Measurements from ENCODE around the gene EMD.
"Not testable (repeated sequence)": the region's sequence is repeated elsewhere in the genome, so short reads cannot be mapped to it uniquely, and the experiment has no call there.

The EMD gene

DNA sequence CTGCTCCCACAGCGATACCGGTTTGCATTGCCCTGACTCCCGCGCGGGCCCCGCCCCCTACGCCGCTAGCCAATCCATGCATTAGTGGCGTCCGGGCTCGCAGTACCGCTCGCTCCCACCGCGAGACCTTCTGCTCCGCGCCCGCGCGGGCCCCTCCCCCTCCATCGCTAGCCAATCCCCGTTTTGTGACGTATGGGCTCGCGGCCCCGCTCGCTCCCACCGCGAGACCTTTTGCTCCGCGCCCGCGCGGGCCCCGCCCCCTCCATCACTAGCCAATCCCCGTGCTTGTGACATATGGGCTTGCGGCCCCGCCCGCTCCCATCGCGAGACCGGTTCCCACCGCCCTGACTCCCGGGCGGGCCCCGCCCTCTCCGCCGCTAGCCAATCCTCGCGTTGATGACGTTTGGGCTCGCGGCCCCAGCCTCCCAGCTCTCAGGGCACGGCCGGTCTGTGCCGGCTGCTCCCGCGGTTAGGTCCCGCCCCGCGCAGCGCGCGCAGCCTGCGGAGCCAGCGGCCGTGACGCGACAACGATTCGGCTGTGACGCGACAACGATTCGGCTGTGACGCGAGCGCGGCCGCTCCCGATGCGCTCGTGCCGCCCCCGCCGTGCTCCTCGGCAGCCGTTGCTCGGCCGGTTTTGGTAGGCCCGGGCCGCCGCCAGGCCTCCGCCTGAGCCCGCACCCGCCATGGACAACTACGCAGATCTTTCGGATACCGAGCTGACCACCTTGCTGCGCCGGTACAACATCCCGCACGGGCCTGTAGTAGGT is at the start of gene EMD:
EMD (plus strand) TSS at position 497 of the 770 bp plus-strand sequence; CDS start at position 687, 190 bp downstream.
- peak; percentile 96 for DNase-seq

DNA sequence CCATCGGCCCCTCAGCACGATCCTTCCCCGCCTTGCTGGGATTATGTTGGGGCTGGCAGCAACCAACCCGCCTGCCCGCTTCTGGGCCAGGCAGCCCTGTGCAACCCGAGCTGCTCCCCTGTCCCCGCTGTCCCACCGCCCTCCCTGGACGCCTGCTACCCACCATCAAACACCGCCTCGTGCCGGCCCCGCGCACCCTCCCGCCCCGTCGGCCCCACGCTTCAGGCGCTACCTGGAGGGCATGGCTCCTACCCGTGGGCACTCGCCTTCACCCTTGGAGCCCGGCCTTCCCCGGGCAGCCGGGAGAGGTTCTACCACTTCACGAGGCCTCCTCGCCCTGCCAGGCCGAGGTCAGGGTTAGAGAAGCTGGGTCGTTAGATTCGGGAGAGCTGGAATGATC is 46.5 kb upstream of the EMD start:
- no peak for DNase-seq

DNA sequence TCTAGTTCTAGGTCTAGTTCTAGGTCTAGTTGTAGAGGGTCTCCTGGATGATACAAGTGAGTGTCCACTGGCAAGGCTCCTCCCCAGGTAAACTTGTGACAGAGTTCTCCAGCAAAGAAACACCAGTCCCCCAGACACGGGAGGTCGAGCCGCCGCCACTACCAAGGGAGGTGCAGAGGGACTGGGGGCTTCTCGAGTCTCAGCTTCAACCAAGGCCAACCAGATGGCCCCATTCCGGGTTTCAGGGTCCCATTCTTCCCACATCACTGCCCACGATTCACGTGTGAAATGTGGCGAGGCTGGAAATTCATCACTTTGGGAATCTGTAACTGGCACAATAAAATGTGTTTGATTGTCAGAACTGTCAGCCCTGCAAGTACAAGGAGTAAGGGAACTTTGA is 46.0 kb upstream of the EMD start:
- DNase-seq: no peak

DNA sequence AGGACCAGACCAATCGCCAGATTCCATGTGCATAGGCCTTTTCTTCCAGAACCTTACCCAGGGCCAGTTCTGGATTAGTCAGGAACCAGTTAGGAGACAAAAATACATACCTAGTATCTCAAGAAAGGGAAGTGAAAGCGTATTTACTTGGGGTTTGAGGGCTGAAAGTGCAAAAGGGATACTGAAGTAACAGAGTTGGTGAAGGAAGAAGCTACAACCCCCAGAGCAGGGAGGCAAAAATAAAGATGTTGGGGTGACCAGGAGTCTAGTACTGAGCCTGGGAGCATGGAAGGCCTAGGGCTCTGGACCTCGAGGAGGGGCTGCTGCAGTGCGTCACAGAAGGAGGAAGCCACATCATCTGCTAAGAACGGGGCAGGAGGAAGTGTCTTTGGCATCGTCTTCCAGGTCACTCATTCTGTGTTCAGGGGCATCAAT is 45.2 kb upstream of the EMD start:
- no peak for DNase-seq

DNA sequence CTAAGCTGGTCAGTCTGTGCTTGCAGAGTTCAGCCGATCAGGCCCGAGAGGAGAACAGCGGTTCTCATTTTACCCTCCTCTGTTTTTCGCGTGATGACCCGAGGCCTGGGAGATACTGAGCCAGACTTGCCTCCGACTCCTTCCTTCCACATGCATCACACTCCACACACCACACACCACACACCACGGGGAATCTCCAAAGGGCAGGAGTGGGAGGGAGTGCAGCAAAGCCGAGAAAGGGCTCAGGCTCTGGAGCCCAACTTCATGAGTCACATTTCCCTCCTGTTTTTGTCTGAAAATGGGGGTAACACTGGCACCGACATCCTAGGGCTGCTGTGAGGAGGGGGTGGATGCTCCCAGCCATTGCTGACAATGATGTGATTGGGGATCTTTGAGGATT is 44.6 kb upstream of the EMD start:
- DNase-seq: no peak

DNA sequence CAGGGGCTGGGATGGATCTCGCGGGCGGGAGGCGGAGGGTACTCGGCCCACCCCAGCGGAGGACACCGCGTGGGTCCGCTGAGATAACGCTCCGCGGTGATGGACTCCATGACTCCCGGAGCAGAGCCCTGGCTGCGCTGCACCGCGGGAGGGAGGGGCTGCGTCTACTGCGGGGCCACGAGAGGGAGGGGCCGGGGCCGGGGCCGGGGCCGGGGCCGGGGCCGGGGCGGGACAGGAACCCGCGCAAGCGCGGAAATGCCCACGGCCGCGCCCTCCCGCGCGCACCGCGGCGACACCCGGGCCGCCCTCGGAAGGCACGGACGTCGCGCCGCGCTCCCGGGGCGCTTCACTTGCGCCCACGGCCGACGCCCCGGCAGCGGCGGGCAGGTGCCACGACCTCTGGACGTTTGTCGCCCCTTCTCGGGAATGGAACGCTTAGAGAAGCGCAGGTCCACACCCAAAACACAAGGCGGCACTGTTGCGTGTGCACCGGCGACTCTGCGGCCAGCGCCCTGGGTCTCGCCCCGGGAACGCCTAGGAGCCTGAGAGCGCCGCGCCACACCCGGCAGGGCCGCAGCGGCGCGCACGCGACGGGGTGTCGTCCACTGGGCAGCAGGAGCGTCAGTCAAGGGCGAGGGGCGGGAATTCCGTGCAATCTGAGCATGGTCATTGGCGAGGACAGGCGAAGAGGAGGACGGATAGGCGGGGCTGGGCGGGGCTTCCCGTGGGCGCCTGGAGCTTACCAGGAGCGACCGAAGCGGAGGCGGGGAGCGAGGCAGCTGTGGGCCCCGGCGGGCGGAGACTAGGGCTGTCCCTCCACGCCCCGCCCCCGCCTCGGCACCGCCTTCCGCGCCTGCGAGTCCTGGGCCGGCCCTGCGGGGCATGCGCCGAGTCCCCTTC is 37.4 kb upstream of the EMD start:
- not testable (repeated sequence) for DNase-seq

DNA sequence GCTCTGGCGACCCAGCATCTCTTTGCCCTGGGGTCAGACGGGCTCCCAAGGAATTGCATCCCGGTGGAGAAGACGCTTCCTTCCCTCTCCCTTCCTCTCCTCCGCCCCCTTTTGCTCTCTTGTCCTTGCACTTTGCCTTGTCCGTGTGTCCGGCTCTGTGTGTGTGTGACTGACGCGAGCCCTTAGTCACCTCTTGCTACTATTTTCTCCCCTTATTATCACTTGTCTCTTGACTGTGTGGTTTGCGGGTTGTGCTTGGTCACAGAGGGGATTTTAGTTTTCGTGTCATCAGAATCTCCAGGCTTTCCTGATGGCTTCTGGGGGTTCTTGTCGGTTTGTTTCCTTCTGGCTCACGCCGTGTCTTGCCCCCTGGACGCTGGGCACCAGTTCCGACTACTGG is 36.0 kb upstream of the EMD start:
- DNase-seq: not testable (repeated sequence)

DNA sequence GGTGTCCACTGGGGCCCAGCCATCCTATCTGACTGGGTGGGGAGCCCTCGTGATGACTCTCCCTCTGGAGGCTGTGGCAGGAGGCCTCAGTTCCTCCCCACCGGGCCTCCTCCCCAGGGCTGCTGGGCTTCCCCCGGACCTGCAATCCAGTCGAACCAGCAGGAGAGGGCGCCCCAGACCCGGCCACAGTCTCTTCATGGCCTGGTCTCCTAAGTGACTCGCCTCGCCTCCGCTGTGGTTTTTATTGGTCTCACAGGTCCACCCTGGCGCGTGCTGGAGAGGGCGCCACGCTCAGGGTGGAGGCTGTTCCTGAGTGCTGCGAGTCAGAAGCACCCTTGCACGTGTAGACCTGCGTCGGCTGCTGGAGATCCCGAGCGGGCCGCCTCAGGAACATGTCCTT is 35.5 kb upstream of the EMD start:
- DNase-seq: not testable (repeated sequence)

DNA sequence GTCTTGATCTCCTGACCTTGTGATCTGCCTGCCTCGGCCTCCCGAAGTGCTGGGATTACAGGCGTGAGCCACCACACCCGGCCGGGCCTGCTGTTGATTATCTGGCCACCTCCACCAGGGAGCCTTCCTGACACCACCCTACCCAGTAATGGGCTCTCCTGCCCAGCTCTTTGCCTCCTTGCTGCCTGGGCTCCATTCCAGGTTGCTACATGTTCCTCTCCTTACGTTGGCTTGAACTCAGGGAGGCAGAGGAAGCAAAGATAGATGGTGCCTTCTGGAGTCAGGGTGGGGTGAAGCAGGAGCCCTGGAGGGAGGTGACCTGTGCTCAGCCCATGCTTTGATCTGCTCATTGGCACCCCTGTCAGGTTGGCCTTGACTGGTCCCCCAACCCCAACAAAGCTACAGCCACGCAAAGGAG is 31.0 kb upstream of the EMD start:
- peak; percentile 6 for DNase-seq

DNA sequence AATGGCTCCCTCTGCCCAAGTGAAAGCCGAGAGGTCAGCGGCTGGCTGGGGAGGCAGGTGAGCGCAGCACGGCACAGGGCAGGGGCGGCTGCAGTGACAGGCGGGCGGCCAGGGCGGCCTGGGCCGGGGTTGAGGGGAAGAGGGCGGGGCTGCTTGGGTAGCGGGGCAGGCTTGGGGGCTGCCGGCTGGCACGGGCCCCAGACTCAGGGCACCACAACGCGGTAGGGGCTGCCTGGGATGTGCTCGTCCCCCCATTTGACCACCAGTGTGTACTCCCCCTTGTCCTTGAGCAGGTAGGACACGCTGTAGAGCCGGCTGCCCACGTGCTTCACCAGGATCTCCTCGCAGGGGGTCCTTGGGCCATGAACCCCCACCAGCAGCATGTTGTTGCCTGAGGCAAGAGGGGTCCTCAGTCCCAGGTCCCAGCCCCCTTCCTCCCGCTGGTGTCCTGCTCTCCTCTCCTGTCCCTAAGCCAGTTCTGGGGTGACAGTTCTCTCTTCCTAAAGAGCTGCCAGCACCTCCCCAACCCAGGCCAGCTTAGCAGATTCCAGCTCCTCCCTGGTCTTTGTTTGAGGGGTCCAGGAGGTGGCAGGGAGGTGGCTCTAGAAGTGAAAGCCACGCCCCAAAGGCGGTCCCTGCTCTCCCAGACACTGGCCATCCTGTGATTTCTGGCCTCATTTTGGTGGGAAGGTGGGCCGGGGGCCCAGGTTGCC is 30.3 kb upstream of the EMD start:
- no peak for DNase-seq

DNA sequence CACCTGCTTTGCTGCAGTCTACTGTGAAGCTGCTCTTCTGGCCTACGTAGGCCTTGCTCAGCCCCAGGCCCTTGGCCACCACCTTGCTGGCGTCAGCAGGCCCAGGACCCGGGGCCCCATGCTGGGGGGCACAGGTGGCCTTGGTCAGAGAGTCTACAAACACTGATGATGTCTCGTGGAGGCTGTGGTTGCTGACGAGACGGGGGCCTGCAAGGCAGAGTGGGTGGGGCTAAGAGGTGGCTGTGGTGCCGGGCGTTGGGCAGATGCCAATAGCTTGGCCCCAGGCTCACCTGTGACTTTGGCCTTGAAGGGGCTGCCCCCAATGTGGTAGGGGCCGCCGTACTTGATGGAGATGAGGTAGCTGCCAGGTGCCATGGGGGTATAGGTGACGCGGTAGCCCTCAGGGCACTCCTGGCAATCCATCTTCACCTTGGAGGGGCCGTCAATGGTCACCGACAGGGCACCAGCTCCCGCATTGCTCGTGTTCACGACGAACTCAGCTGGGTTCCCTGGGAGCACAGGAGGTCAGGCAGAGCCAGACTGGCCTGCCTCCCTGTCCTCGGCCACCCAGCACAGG is 29.6 kb upstream of the EMD start:
- DNase-seq: no peak

DNA sequence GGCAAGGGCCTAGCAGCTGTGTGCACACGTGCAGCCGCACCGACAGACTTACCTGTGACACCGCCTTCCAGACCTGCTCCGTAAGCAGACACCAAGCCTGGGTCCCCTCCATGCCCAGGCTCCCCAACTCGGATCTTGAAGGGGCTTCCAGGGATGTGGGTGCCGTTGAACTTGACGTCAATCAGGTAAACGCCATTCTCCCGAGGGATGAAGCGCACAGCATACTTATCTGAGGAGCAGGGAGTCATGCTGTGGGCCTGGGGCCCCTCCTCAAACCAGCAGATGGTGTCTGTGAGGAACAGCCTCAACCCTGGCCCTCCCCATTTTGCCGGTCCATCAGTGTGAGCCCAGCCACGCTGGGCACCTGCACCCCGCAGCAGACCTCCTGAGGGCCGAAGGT is 29.1 kb upstream of the EMD start:
- no peak for DNase-seq

DNA sequence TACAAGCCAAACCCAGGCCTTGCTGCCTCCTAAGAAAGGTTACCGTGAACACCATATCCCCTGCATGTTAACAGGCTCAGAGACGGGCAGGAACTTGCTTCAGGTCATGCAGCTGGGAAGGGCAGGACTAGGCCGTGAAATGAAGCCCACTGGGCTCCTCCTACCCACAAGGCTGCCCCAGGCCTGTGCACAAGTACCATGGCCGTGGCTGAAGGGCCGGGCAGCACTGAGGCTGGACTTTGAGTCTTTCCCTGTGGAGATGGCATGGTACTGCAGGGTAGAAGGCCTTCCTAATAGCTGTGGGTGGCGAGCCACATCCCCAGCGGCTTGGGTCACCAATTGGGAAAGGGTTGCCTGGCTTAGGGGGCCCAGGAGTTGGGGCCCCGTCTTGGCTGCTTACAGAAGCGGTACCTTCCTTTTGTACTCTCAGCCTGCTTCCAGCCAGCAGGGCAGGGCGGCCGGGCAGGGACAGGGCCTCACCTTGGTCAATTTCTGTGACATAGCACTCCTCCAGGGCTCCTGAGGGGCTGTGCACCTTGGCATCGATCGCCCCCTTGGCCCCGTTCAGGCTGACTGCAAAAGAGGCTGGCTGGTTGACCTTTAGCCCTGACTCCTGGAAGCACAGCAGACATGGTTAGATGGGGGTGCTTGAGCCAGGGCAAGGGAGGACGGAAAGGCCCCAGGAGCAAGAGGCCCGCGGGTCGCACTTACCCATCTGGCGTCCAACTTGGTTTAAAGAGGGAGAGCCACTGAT is 28.5 kb upstream of the EMD start:
- no peak for DNase-seq

DNA sequence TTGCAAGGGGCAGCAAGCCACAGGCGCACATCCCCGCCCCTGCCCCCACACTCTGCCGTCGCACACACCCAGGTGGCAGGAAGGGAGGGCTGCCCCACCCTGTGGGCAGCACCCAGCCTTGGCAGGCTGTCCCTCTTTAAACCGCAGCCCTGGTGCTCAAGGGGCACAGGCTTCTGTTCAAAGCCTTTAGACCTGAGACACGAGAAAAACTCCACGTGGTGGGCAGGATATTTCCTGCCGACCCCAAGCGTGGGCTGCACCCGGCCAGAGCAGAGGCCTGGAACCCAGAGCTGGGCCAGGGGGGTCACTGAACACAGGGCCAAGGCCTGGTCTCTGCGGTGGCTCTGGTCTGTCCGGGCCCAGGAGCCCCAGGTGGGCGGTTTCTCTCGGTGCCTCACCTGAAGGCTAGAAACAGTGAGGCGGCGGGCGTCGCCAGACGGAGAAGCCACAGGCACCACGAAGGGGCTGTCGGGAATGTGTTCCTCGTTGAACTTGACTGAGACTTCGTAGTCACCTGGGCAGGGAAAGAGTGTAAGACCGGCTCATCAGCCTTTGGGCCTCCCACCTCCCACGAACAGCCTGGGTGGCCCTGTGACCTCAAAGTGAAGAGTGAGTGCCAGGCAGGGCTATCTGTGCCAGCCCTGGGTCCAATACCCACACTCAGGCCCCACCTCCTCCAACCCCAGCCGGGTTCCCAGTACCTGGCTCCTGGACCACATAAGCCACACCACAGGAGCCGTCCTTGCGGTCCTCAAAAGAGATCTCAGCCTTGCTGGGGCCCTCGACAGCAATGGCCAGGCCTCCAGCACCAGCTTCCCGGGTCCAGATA is 27.7 kb upstream of the EMD start:
- DNase-seq: peak; percentile 45

DNA sequence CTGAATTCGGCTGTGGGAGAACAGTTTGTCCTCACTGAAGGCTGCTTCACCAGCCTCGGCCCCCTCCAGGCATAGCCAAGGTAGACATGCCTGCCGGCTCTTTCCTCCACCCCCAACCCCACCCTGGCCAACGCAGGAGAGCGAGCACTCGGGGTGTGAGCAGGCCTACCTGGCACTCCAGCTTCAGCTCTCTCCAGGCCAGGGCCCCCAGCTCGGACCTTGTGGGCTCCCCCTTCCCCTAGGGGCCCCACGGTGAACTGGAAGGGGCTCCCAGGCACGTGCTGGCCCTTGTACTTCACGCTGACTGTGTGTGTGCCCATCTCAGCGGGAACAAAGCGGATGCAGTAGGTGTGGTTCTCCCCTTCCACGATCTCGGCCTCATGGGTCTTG is 27.1 kb upstream of the EMD start:
- DNase-seq: no peak

DNA sequence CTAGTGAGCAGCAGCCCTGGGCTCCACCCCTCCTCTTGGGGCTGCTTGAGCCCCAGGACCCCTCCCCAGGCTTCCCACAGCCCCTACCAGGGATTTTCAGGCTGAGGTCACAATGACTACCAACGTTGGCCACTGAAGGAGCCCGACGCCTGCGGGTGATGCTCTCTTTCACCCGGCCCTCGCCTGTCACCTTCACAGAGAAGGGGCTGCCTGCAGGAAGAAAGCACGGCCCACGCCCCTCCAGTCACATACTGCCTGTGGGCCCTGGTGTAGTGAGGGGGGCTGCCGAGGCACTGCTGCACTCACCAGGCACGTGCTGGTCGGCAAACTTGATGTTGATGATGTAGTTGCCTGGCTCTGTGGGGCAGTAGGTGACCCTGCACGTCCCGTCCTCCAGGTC is 26.6 kb upstream of the EMD start:
- no peak for DNase-seq

DNA sequence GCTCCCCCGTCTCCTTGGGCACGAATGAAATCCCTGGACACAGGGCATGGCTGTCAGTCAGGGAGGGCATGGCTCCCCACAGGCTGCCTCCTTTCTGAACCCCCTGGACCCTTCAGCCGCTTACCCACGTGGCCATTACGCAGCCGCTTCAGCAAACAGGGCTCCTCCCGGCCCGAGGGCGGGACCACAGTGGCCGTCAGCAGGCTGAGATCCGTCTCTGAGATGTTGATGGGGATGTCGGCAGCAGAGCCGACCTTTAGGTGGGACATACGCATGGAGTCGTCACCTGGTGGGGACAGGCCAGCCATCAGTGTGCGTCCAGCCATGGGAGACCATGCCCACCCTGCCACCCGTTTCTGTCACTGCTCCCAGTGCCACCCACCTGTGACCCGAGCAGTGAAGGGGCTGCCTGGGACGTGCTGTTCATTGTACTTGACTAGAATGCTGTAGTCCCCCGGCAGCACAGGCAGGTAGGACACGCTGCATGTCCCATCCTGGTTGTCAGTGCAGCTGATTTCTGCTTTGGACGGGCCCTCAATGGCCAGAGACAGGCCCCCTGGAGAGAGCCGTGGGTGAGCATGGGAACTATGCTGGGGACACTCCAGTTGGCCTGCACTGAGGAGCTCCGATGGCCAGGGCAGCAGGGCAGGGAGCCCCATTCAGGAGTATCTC is 25.8 kb upstream of the EMD start:
- DNase-seq: no peak

DNA sequence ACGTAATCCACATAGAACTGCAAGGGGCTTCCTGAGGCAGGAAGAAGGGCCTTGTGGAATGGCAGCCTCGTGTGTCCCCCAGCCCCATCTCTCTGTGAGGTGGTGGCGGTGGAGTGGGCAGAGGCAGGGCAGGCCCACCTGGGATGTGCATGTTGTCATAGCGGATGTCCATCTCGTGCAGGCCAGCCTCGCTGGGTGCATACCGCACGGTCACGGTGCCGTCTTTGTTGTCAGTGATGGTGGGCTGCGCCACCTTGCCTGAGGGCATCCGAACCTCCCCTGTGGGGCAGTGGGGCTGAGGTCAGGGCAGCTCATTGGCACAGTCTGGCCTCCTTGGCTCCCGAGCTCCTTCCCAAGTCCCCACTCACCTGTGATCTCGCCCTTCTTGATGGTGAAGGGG is 25.1 kb upstream of the EMD start:
- no peak for DNase-seq

DNA sequence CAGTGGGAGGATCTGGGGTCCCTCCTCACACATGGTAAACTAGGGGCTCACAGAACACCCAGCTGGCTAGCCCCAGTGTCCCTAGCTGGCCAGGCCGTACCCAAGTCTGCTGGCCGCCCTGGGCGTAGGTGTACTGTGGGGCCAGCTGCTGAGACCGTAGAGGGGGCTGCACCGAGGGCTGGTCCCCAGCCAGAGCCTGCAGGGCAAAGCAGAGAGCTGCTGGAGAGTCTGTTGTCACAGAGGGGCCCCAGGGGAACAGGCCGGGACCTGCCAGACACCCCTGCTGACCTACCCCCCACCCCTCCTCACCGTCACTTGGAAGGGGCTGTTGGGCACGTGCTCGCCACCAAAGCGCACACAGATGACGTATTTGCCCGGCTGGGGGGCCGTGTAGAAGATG is 24.6 kb upstream of the EMD start:
- DNase-seq: no peak

DNA sequence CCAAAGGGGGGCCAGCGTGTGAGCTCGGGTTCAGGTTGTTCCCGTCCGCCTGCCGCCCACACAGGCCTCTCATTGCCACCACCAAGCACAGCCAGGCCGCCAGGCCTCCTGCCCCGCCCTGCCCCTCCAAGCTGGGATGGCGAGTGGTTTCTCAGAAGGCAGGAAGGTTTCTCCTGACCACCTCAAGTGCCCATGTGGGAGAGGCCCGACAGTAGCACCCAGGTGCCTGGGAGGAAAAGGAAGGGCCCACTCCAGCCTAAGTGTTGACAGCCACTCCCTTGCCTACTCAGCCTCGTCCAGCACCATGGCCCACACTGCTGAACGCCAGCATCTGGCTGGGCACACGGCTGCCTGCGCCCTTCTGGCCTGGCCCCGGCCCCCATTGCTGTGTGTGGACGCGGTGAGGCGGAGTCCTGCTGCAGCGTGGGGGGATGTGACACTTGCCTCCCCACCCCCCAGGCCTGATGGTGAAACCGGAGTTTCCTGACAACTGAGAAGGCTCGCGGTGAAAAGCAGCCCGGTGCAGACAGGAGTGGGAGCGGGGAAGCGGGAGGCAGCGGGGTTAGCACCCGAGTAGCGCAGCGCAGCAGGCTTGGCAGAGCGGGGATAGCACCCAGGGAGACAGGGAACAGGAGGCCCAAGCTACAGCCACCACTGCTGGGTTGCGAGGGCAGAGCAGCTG is 23.9 kb upstream of the EMD start:
- DNase-seq: no peak

Data from hematopoietic multipotent progenitor cell treated with erythropoietin and hydrocortisone succinate and interleukin-3 and kit ligand, for 8 days (in vitro differentiated cells).